CD4-positive, alpha-beta memory T cell (primary cell): ENCODE results near the gene KRTAP3-2. TPM values are rescaled to one million over a fixed set of nuclear protein-coding genes. Genes with fewer than 3 reads are reported as not detected.

ENCODE experiments used
- polyA plus RNA-seq, 2 donors: library from polyadenylated mRNA; unstranded; fragments of 300-500 nt; fragmentation: Illumina TruSeq; gene quantifications; one replicate each; pipeline ENCODE4 v1.2.3, GENCODE V29; 2021
- total RNA-seq, 2 experiments: library from RNA; stranded (reverse); gene quantifications; one replicate each; pipeline ENCODE4 v1.2.3, GENCODE V29; 2021

The KRTAP3-2 gene
- total and polyA plus RNA-seq, 4 experiments from 2014 or later, result not detected

Other genes starting within 250 kb of the KRTAP3-2 start
Only the 30 nearest of the 37 such genes appear.
- not detected for gene KRT28, start 199.9 kb downstream of the KRTAP3-2 start, total RNA-seq
- not detected for gene KRT28, start 199.9 kb downstream of the KRTAP3-2 start, polyA plus RNA-seq
- 10 to 100 TPM; 37.6 to 40.4 TPM for gene KRT10, start 177.3 kb downstream of the KRTAP3-2 start, total RNA-seq
- 100 to 1,000 TPM; 141 to 181 TPM for gene KRT10, start 177.3 kb downstream of the KRTAP3-2 start, polyA plus RNA-seq
- not detected for gene KRT12, start 132.7 kb downstream of the KRTAP3-2 start, total RNA-seq
- gene KRT12, start 132.7 kb downstream of the KRTAP3-2 start, polyA plus RNA-seq, result not detected
- not detected for gene KRT20, start 114.7 kb downstream of the KRTAP3-2 start, total RNA-seq
- not detected for gene KRT20, start 114.7 kb downstream of the KRTAP3-2 start, polyA plus RNA-seq
- gene KRT23, start 62.3 kb downstream of the KRTAP3-2 start, total RNA-seq, result not detected
- gene KRT23, start 62.3 kb downstream of the KRTAP3-2 start, polyA plus RNA-seq, result under 1 TPM in 1 of 2 donors, not detected in 1; 0.15 TPM
- not detected for gene KRT39, start 33.0 kb downstream of the KRTAP3-2 start, total RNA-seq
- not detected for gene KRT39, start 33.0 kb downstream of the KRTAP3-2 start, polyA plus RNA-seq
- not detected for gene KRT40, start 15.6 kb downstream of the KRTAP3-2 start, total RNA-seq
- not detected for gene KRT40, start 15.6 kb downstream of the KRTAP3-2 start, polyA plus RNA-seq
- gene KRTAP3-3, start 5.7 kb downstream of the KRTAP3-2 start, total RNA-seq, result not detected
- gene KRTAP3-3, start 5.7 kb downstream of the KRTAP3-2 start, polyA plus RNA-seq, result not detected
- gene KRTAP3-1, start 9.2 kb upstream of the KRTAP3-2 start, total RNA-seq, result not detected
- gene KRTAP3-1, start 9.2 kb upstream of the KRTAP3-2 start, polyA plus RNA-seq, result not detected
- not detected for gene KRTAP1-5, start 27.3 kb upstream of the KRTAP3-2 start, total RNA-seq
- gene KRTAP1-5, start 27.3 kb upstream of the KRTAP3-2 start, polyA plus RNA-seq, result not detected
- gene KRTAP1-4, start 30.3 kb upstream of the KRTAP3-2 start, total RNA-seq, result not detected
- not detected for gene KRTAP1-4, start 30.3 kb upstream of the KRTAP3-2 start, polyA plus RNA-seq
- gene KRTAP1-3, start 35.0 kb upstream of the KRTAP3-2 start, total RNA-seq, result not detected
- gene KRTAP1-3, start 35.0 kb upstream of the KRTAP3-2 start, polyA plus RNA-seq, result not detected
- gene KRTAP1-1, start 41.5 kb upstream of the KRTAP3-2 start, total RNA-seq, result not detected
- gene KRTAP1-1, start 41.5 kb upstream of the KRTAP3-2 start, polyA plus RNA-seq, result not detected
- gene KRTAP2-1, start 47.4 kb upstream of the KRTAP3-2 start, total RNA-seq, result not detected
- not detected for gene KRTAP2-1, start 47.4 kb upstream of the KRTAP3-2 start, polyA plus RNA-seq
- not detected for gene KRTAP2-2, start 55.3 kb upstream of the KRTAP3-2 start, total RNA-seq
- not detected for gene KRTAP2-2, start 55.3 kb upstream of the KRTAP3-2 start, polyA plus RNA-seq
- gene KRTAP2-3, start 60.2 kb upstream of the KRTAP3-2 start, total RNA-seq, result not detected
- not detected for gene KRTAP2-3, start 60.2 kb upstream of the KRTAP3-2 start, polyA plus RNA-seq
- not detected for gene KRTAP2-4, start 66.0 kb upstream of the KRTAP3-2 start, total RNA-seq
- gene KRTAP2-4, start 66.0 kb upstream of the KRTAP3-2 start, polyA plus RNA-seq, result not detected
- not detected for gene KRTAP4-7, start 84.2 kb upstream of the KRTAP3-2 start, total RNA-seq
- gene KRTAP4-7, start 84.2 kb upstream of the KRTAP3-2 start, polyA plus RNA-seq, result not detected
- not detected for gene KRTAP4-8, start 98.2 kb upstream of the KRTAP3-2 start, total RNA-seq
- not detected for gene KRTAP4-8, start 98.2 kb upstream of the KRTAP3-2 start, polyA plus RNA-seq
- gene KRTAP4-16, start 102.3 kb upstream of the KRTAP3-2 start, total RNA-seq, result not detected
- gene KRTAP4-16, start 102.3 kb upstream of the KRTAP3-2 start, polyA plus RNA-seq, result not detected
- gene KRTAP4-9, start 105.5 kb upstream of the KRTAP3-2 start, total RNA-seq, result not detected
- gene KRTAP4-9, start 105.5 kb upstream of the KRTAP3-2 start, polyA plus RNA-seq, result not detected
- gene KRTAP4-11, start 118.5 kb upstream of the KRTAP3-2 start, total RNA-seq, result not detected
- gene KRTAP4-11, start 118.5 kb upstream of the KRTAP3-2 start, polyA plus RNA-seq, result not detected
- gene KRTAP4-12, start 124.3 kb upstream of the KRTAP3-2 start, total RNA-seq, result not detected
- gene KRTAP4-12, start 124.3 kb upstream of the KRTAP3-2 start, polyA plus RNA-seq, result not detected
- gene KRTAP4-6, start 140.6 kb upstream of the KRTAP3-2 start, total RNA-seq, result not detected
- under 1 TPM in 1 of 2 donors, not detected in 1; 0.24 TPM for gene KRTAP4-6, start 140.6 kb upstream of the KRTAP3-2 start, polyA plus RNA-seq
- gene KRTAP4-5, start 149.9 kb upstream of the KRTAP3-2 start, total RNA-seq, result not detected
- not detected for gene KRTAP4-5, start 149.9 kb upstream of the KRTAP3-2 start, polyA plus RNA-seq
- gene KRTAP4-4, start 160.8 kb upstream of the KRTAP3-2 start, total RNA-seq, result not detected
- not detected for gene KRTAP4-4, start 160.8 kb upstream of the KRTAP3-2 start, polyA plus RNA-seq
- gene KRTAP4-3, start 168.3 kb upstream of the KRTAP3-2 start, total RNA-seq, result not detected
- gene KRTAP4-3, start 168.3 kb upstream of the KRTAP3-2 start, polyA plus RNA-seq, result not detected
- gene KRTAP4-2, start 178.3 kb upstream of the KRTAP3-2 start, total RNA-seq, result not detected
- gene KRTAP4-2, start 178.3 kb upstream of the KRTAP3-2 start, polyA plus RNA-seq, result not detected
- not detected for gene KRTAP4-1, start 185.0 kb upstream of the KRTAP3-2 start, total RNA-seq
- not detected for gene KRTAP4-1, start 185.0 kb upstream of the KRTAP3-2 start, polyA plus RNA-seq
- gene KRTAP9-1, start 190.0 kb upstream of the KRTAP3-2 start, total RNA-seq, result not detected
- not detected for gene KRTAP9-1, start 190.0 kb upstream of the KRTAP3-2 start, polyA plus RNA-seq